ENCODE data around the gene MAP3K8.
"Not testable (repeated sequence)": the region's sequence is repeated elsewhere in the genome, so short reads cannot be mapped to it uniquely, and the experiment has no call there.

MAP3K8 gene

DNA sequence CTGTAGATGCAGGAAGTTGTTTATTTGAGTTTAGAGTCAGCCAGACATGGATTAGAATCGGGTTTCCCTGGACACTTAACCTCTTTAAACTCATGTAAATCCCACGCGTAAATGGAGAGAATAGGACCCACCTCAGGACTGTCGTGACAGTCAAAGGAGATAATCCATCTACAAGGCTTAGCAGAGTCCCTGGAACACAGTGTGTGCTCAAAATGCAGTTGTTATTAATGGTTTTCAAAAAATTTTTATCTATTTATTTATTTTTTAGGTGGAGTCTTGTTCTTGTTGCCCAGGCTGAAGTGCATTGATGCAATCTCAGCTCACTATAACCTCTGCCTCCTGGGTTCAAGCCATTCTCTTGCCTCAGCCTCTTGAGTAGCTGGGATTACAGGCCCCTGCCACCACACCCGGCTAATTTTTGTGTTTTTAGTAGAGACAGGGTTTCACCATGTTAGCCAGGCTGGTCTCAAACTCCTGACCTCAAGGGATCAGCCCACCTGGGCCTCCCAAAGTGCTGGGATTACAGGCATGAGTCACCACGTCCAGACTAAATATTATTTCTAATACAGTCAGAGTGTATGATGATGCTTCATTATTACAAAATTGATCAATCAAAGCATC, 10.2 kb upstream of the MAP3K8 start:
- DNase-seq = not testable (repeated sequence)

DNA sequence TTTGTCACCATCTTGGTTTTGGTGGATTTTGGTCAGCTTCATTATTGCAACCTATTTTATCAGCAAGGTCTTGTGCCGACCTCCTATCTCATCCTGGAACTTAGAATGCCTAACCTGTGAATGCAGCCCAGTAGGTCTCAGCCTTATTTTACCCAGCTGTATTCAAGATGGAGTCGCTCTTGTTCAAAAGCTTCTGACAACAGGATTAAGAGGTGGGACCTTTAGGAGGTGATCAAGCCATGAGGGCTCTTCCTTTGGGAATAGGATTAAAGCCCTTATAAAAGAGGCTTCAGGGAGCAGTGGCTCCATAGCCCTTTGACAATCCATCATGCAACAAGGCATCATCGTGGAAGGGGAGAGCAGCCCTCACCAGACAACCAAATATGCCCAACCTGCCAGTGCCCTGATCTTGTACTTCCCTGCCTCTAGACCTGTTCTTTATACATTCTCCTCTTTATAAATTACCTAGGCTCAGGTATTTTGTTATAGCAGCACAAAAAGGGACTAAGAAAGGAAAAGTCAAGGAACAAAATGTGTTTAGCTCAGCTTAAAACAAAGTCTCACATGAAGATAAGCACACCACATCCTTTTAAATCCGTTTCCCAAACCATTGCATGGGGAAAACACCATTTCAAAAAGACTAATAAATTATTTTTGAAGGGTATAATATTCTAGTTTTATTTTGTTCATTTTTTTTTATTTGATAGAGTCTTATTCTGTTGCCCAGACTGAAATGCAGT, 8.5 kb upstream of the MAP3K8 start:
- no peak for DNase-seq

GRCh38 chr10:30430544-30431298, 3.3 kb upstream of the MAP3K8 start:
- no peak for DNase-seq

- no peak for DNase-seq
Measured at GRCh38 chr10:30431435-30431911, 2.5 kb upstream of the MAP3K8 start.

DNA sequence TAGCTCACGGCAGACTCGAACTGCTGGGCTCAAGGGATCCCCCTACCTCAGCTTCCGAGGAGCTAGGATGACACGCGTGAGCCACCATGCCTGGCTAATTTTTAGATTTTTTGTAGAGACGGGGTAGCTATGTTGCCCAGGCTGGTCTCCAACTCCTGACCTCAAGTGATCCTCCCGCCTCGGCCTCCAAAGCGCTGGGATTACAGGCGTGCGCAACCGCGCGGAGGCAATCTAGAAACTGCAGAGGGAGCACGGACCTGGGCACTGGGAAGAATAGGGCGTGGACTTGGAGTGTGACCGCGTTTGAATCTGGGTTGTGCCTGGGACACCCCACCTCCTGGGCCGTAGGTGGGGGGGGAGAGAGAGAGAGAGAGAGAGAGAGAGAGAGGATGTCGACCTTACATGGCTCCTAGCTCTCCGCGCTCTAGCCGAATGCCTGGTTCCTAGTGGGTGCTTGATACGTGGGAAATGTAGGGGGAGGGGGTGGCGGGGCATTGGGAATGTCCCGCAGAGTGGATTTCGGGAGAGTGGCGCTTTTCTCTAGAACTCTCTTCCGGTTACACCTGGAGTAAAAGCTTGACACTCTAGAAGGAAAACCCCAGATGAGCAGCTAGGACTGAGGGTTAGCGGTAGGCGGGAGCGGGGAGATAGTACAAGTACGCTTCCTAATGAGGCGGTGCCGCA, 1.2 kb upstream of the MAP3K8 start:
- DNase-seq = no peak

- no peak for DNase-seq
Measured at GRCh38 chr10:30433306-30433729, 666 bp upstream of the MAP3K8 start.

DNA sequence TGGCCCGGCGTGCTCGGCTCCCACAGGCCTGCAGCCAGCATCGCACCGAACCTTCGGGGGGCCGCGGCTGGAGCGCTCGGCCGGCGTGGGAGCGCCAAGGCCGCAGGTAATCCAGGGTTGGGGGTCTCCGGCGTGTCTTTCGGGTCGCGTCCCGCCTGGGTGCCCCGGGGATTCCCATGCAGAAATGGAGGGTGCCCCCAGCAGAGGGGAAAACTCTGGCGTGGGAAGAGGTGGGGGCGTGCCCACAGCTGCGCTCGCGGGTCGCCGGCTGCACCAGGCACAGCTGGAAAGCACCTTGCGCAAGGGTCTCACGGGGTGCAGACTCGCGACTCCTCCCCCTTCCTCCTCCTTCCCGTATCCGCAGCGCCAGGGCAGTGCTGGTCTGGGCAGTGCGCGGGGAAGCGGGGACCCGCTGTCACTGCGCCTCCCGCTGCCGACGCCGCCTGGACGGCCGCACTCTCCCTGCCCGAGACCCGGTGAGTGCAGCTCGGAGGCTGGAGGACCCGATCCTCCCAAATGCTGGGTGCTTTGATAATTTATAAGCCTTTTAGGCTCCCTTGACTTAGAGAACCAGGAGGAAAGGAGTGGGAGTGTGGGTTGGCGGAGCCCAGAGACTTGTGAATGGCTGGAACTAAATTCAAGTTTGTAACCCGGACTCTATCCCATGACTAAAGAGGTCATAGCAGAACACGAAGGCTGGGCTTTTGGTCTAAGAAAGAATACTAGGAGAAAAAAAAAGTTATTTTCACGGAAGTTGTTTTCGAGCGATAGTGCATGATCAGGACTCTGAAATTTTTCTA, 489 bp downstream of the MAP3K8 start:
- DNase-seq = no peak

DNA sequence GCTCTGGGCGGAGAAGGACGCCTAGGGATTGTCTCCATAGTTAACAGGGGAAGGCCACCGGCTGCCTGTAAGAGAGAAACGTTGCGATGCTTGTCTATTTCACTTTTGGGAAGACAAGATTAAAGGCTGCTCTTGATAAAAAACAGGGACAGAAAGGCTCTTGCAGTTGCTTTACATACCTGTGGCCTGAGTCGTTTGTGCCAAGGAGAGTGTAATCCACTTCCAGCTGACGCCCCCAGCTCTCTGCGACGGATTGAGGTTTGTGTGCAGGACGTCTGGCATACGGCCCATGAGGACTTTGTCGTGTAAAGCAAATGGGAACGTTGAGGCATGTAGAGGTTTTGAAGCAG, 1.1 kb downstream of the MAP3K8 start:
- DNase-seq = no peak

DNA sequence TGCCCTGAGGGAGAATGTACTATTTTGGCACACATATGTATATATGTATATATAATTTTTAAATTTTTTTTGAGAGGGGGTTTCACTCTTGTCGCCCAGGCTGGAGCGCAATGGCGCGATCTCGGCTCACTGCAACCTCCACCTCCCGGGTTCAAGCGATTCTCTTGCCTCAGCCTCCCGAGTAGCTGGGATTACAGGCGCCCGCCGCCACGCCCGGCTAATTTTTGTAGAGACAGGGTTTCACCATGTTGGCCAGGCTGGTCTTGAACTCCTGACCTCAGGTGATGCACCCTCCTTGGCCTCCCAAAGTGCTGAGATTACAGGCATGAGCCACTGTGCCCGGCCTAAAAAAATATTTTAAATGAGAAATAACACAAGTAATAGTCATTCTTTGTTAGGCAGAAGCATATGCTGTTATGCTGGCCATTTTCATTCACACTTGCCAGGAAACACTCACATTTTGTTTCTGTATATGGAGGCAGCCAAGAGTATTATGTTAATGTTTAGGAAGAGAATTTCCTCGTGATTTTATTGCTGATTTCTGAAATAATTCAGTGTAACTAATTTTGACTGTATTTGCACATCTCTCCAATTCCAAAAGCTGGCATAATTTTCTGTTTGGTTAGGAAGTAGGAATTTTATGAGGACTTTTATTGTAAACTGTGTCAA, 1.6 kb downstream of the MAP3K8 start:
- DNase-seq = not testable (repeated sequence)

DNA sequence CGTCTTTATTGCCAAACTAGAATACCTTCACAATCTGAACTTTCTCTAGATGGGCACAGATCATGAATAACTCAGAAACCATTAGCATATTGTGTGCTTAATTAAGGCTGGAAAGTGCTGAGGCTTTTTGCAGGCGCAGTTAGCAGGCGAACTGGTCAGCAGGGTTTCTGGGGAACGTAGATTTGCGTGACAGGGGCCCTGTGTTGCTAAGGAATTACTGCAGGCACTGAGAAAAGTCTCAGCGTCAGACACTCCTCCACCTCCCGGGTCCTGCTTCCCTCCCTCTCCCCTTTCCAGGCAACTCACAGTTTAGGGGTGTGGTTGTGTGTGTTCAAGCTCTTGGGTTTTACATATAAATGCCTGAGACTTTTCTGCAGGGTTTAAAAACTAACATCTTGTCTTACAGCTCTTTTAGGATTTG, 2.2 kb downstream of the MAP3K8 start:
- no peak for DNase-seq

DNA sequence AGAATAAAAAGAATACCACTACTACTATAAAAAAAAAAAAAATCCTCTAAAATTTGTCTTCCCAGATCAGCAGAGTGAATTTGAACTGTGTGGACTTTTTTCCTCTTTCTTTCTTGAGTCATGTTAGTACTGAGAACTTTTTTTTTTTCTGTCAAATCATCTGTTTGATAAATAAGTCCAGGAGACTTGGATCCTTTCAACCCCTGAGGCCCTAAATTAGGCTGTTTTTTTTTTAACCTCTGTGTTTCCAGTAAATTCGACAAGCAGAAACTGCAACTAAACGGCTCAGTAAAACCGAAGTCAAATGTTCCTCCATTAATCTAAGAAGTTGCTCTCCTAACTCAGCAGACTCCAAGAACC, 2.7 kb downstream of the MAP3K8 start:
- no peak for DNase-seq

DNA sequence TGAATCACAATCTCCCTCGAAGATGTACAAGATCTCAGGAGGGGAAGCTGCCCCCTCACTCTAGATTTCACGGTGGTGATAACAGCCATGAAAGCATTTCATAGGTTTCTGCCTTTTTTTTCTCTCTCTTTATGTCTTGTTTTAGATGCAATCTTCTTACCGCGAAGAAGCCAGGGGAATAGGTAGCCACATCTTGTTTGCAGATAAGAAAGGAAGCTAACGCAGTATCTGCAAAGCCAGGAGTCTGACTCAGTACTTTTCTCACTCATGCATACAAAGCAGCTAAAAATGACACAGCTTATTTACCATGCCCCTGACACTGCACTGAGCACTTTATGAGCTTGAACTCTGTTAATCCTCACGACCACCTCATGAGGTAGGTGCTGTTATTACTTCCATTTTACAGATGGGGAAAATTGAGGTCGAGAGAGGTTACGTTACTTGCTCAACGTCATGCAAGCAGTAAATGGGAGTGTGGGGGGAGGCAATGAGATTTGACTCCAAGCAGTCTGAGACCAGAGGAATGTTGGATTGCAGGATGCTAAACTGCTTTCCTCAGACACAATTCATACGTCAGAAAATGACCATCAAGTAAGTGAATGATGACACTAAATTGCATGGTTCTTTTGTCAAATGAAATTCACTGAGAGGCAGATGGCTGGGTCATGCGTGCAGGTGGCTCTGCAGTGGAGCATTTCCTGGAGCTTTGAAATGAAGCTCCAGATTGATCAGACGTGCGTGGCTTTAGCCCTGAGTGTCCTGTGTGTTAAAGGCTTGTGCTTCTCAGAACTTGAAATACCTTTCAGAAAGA, 3.3 kb downstream of the MAP3K8 start:
- DNase-seq = no peak

GRCh38 chr10:30438021-30438850, 4.3 kb downstream of the MAP3K8 start:
- no peak for DNase-seq

- DNase-seq = no peak
Measured at GRCh38 chr10:30439931-30440330, 5.9 kb downstream of the MAP3K8 start.

DNA sequence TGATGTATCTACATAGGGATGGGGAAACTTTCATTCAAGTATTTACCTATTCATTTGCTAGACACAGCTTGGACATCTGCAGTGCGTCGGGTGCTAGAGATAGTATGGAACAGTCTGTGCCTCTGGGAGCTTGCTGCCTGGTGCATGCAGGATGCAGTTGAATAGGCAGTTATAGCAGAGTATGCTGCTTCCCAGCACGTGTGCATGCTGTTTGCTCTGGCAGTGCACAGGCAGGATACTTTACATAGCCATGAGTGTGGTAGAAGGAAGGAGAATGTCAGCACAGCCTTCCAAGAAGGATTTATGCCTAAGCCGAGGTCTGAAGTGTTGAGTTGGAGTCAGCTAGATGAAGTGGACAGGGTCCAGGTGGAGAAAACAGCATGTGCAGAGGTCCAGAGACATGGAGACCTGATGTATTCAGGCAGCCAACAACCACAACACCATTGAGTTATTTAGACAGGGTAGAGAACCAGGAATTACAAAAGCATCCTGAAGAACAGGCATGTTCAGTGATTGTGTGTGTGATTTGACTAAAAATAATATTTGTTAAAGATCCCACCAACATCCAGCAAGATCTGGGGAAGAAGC, 8.1 kb downstream of the MAP3K8 start:
- DNase-seq = no peak

DNA sequence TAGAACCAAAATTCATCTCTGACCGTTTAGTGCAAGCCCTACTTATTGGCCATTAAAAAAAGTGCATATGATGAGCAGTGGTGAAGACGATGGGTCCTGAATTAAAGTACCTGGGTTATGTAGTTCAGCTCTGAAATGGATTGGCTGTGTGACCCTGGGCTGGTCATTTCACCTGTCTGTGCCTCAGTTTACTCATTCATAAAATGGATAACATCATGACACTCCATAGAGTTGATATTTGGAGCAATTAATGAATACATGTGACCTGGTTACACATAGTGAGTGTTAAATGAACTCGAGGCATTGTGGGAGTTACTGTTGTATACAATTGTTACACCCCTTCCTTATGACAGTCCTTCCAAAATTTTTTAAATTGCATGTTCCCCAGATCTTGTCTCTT, 9.1 kb downstream of the MAP3K8 start:
- DNase-seq = no peak

DNA sequence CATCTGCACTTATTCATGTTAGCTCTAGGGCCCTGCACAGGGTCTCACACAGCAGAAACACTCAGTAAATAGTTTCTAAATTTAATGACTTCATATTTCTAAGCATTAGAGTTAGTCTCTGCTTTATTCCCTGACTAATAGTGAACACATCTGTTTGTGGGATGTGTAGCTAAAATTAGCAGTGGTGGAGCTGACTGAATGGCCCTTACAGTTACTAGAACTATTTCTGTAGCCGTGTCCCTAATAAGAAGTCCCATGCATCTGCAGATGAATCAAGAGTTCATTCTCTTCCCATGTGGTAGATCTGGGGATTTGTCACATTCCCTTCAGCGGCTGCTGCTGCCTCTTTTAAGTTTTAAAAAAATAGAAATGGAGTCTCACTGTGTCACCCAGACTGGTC, 11.7 kb downstream of the MAP3K8 start:
- DNase-seq = no peak

DNA sequence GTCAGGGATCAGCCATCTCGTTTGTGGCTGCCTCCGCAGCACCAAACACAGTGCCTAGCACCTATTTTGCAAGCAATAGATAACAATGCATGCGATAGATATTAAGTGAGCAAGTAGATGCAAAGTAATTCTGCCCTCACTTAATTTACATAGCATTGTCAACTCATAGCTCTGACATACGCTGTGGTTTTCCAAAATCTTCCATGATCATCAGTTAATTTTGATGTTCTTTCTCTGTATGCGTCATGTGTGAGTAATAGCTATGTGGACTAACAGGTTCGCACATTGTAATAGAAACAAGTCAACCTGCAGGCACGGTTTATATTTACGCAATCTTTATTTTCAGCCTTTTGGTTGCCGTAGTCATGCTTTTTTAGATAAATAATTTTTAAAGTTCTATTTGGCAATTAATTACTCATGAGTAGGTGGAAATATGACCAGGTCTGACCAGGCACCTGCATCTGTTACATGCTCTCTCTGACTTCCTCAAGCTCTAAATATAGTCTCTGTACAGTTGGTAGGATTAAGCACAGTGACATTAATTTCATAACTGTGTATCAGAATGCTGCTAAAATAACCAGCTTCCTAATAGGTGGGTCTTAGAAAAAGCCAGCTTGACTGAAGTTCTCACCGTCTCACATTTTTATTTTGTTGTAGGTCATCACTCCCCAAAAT, 13.3 kb downstream of the MAP3K8 start:
- no peak for DNase-seq

GRCh38 chr10:30448092-30448491, 14.1 kb downstream of the MAP3K8 start:
- no peak for DNase-seq
